ENCODE measurements around the gene KRTAP9-8. TPM values are rescaled to one million over a fixed set of nuclear protein-coding genes. Genes with fewer than 3 reads are reported as not detected.
"Not testable (repeated sequence)": the region's sequence is repeated elsewhere in the genome, so short reads cannot be mapped to it uniquely, and the experiment has no call there.

The KRTAP9-8 gene
- polyA plus RNA-seq, 1 donor (not counting 4 experiments of a cell fraction or from before 2014, with no cell fraction given), result not detected

GRCh38 chr17:41275648-41276190, 37.9 kb downstream of the KRTAP9-8 start, which contains the start of gene KRTAP9-7:
Gene KRTAP9-7, plus strand, starts transcription at chr17:41275698. Its CDS starts 0 bp downstream, at chr17:41275698.
- H3K27me3 ChIP-seq (ENCODE audit: control insufficient read depth, extremely low read depth, insufficient read depth, low read length); DNase-seq (ENCODE audit: low read depth, low spot score); H3K79me2 ChIP-seq (ENCODE audit: control insufficient read depth, insufficient read depth, low read length); H3K9me3 ChIP-seq (ENCODE audit: control insufficient read depth, low read depth, low read length); H3K4me1 ChIP-seq (ENCODE audit: control insufficient read depth, extremely low read depth, insufficient read depth, low read length); H2AFZ ChIP-seq (ENCODE audit: control insufficient read depth, low read length); dilution Hi-C loops (cut with MboI; ENCODE audit: extremely low pct_ligation_motif_present, low sequenced_read_pairs); H4K20me1 ChIP-seq (ENCODE audit: control insufficient read depth, extremely low read depth, insufficient read depth, low read length); H3K27ac ChIP-seq (ENCODE audit: control insufficient read depth, insufficient read depth, low read length); H3K36me3 ChIP-seq (ENCODE audit: control insufficient read depth in 2 of 2, extremely low read depth in 1 of 2, insufficient read depth in 2 of 2, low read length in 2 of 2); FAIRE-seq; H3K9me1 ChIP-seq (ENCODE audit: control insufficient read depth, extremely low read depth, insufficient read depth, low read length); H3K4me3 ChIP-seq (ENCODE audit: control insufficient read depth in 2 of 3, extremely low read depth in 1 of 3, insufficient read depth in 2 of 3, low read depth in 1 of 3, low read length in 3 of 3); H3K4me2 ChIP-seq (ENCODE audit: control insufficient read depth, extremely low read depth, insufficient read depth, low read depth, low read length); H3K9ac ChIP-seq (ENCODE audit: control insufficient read depth, extremely low read depth, insufficient read depth, low read length): not testable (repeated sequence)

GRCh38 chr17:41278176-41278955, 40.6 kb downstream of the KRTAP9-8 start:
- no peaks in the 10 kb centered on the region for H4K20me1 ChIP-seq (ENCODE audit: control insufficient read depth, extremely low read depth, insufficient read depth, low read length)
- FAIRE-seq, result no peak
- no peak overlapping the region for H3K27ac ChIP-seq (ENCODE audit: control insufficient read depth, insufficient read depth, low read length)
- no peak overlapping the region for H2AFZ ChIP-seq (ENCODE audit: control insufficient read depth, low read length)
- no peak for TF ChIP-seq EZH2 (IDR thresholded peaks at IDR 0.05; ENCODE audit: low read length)
- no peak for TF ChIP-seq CTCF (optimal IDR thresholded peaks at IDR 0.05 in 1 of 3, IDR thresholded peaks at IDR 0.05 in 1 of 3, conservative IDR thresholded peaks at IDR 0.05 in 1 of 3; ENCODE audit: extremely low read depth in 1 of 3, insufficient read depth in 2 of 3, low read length in 3 of 3)
- H3K9ac ChIP-seq (ENCODE audit: control insufficient read depth, extremely low read depth, insufficient read depth, low read length), result no peak overlapping the region
- no peaks in the 10 kb centered on the region for H3K36me3 ChIP-seq (ENCODE audit: control insufficient read depth in 2 of 2, extremely low read depth in 1 of 2, insufficient read depth in 2 of 2, low read length in 2 of 2)
- DNase-seq (ENCODE audit: low read depth, low spot score), result no peak
- H3K4me2 ChIP-seq (ENCODE audit: control insufficient read depth, extremely low read depth, insufficient read depth, low read depth, low read length), result no peak overlapping the region
- H3K79me2 ChIP-seq (ENCODE audit: control insufficient read depth, insufficient read depth, low read length), result no peaks in the 10 kb centered on the region
- dilution Hi-C loops (cut with MboI; ENCODE audit: extremely low pct_ligation_motif_present, low sequenced_read_pairs), result no loop called here
- H3K4me1 ChIP-seq (ENCODE audit: control insufficient read depth, extremely low read depth, insufficient read depth, low read length), result no peaks in the 10 kb centered on the region
- H3K4me3 ChIP-seq (ENCODE audit: control insufficient read depth in 2 of 3, extremely low read depth in 1 of 3, insufficient read depth in 2 of 3, low read depth in 1 of 3, low read length in 3 of 3), result no peak overlapping the region
- H3K9me1 ChIP-seq (ENCODE audit: control insufficient read depth, extremely low read depth, insufficient read depth, low read length), result no peaks in the 10 kb centered on the region
- no peaks in the 10 kb centered on the region for H3K9me3 ChIP-seq (ENCODE audit: control insufficient read depth, low read depth, low read length)
- H3K27me3 ChIP-seq (ENCODE audit: control insufficient read depth, extremely low read depth, insufficient read depth, low read length), result no peaks in the 10 kb centered on the region
